NB4 (cell line): ENCODE results near the gene PEX11A.

Source experiments
- MYC ChIP-seq: IDR thresholded peaks from 2 replicates; pipeline ENCODE4 v1.6.1; 2011; ENCODE audit warnings: low read depth, low read length
- POLR2A ChIP-seq: IDR thresholded peaks from 2 replicates; pipeline ENCODE4 v1.6.1; 2011; ENCODE audit warnings: mild to moderate bottlenecking; ENCODE audit not compliant: insufficient read length; ENCODE audit errors: extremely low read depth
- TF ChIP-seq, protein P1 (sequence below): IDR thresholded peaks from 2 replicates; pipeline ENCODE4 v1.6.1; 2011; ENCODE audit warnings: low read depth, low read length
- TF ChIP-seq, protein P2 (sequence below): IDR thresholded peaks from one replicate; pipeline ENCODE4 v1.5.1; 2012; ENCODE audit warnings: low read depth, low read length

GRCh38 chr15:89660556-89660955 lies 30.0 kb downstream of the PEX11A start:
- TF ChIP-seq, protein P1, sequence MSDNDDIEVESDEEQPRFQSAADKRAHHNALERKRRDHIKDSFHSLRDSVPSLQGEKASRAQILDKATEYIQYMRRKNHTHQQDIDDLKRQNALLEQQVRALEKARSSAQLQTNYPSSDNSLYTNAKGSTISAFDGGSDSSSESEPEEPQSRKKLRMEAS: no peak
- no peak for TF ChIP-seq POLR2A
- TF ChIP-seq, protein P2, sequence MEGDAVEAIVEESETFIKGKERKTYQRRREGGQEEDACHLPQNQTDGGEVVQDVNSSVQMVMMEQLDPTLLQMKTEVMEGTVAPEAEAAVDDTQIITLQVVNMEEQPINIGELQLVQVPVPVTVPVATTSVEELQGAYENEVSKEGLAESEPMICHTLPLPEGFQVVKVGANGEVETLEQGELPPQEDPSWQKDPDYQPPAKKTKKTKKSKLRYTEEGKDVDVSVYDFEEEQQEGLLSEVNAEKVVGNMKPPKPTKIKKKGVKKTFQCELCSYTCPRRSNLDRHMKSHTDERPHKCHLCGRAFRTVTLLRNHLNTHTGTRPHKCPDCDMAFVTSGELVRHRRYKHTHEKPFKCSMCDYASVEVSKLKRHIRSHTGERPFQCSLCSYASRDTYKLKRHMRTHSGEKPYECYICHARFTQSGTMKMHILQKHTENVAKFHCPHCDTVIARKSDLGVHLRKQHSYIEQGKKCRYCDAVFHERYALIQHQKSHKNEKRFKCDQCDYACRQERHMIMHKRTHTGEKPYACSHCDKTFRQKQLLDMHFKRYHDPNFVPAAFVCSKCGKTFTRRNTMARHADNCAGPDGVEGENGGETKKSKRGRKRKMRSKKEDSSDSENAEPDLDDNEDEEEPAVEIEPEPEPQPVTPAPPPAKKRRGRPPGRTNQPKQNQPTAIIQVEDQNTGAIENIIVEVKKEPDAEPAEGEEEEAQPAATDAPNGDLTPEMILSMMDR: no peak
- TF ChIP-seq MYC: no peak
